GM18526 (cell line): ENCODE results near the gene WBP2.

Source experiments
- POLR2A ChIP-seq: IDR thresholded peaks from 3 replicates; pipeline ENCODE4 v1.6.1; 2011; ENCODE audit not compliant: insufficient read length; ENCODE audit errors: extremely low read depth

Gene WBP2

GRCh38 chr17:75893305-75894048 lies 38.3 kb upstream of the WBP2 start:
- TF ChIP-seq POLR2A: no peak

- TF ChIP-seq POLR2A: no peak
Observed at GRCh38 chr17:75892556-75893224, 37.6 kb upstream of the WBP2 start.

GRCh38 chr17:75891605-75892555 lies 36.7 kb upstream of the WBP2 start:
- no peak for TF ChIP-seq POLR2A

GRCh38 chr17:75891022-75891604 lies 36.0 kb upstream of the WBP2 start:
- TF ChIP-seq POLR2A: no peak

GRCh38 chr17:75889454-75889853 lies 34.3 kb upstream of the WBP2 start:
- TF ChIP-seq POLR2A: no peak

- TF ChIP-seq POLR2A: no peak
Observed at GRCh38 chr17:75888484-75888883, 33.3 kb upstream of the WBP2 start.

GRCh38 chr17:75885431-75885830 lies 30.3 kb upstream of the WBP2 start:
- no peak for TF ChIP-seq POLR2A

GRCh38 chr17:75881678-75882454 lies 26.7 kb upstream of the WBP2 start:
- TF ChIP-seq POLR2A: no peak

GRCh38 chr17:75880266-75880665 lies 25.1 kb upstream of the WBP2 start:
- no peak for TF ChIP-seq POLR2A

- no peak for TF ChIP-seq POLR2A
Observed at GRCh38 chr17:75878174-75878998, 23.3 kb upstream of the WBP2 start, which contains the start of gene TRIM47. TRIM47 (minus strand) TSS chr17:75878581; CDS start chr17:75878548, 33 bp downstream.

- TF ChIP-seq POLR2A: peak; percentile 14
Observed at GRCh38 chr17:75877752-75878173, 22.6 kb upstream of the WBP2 start.

- TF ChIP-seq POLR2A: no peak
Observed at GRCh38 chr17:75876938-75877751, 22.0 kb upstream of the WBP2 start.
